ENCODE results near the gene OR6S1.
"Not testable (repeated sequence)": the region's sequence is repeated elsewhere in the genome, so short reads cannot be mapped to it uniquely, and the experiment has no call there.

OR6S1 gene

GRCh38 chr14:20611277-20611676 lies 30.2 kb downstream of the OR6S1 start:
- FAIRE-seq (no peak), DNase-seq (ENCODE audit: low spot score) (no peak)

DNA sequence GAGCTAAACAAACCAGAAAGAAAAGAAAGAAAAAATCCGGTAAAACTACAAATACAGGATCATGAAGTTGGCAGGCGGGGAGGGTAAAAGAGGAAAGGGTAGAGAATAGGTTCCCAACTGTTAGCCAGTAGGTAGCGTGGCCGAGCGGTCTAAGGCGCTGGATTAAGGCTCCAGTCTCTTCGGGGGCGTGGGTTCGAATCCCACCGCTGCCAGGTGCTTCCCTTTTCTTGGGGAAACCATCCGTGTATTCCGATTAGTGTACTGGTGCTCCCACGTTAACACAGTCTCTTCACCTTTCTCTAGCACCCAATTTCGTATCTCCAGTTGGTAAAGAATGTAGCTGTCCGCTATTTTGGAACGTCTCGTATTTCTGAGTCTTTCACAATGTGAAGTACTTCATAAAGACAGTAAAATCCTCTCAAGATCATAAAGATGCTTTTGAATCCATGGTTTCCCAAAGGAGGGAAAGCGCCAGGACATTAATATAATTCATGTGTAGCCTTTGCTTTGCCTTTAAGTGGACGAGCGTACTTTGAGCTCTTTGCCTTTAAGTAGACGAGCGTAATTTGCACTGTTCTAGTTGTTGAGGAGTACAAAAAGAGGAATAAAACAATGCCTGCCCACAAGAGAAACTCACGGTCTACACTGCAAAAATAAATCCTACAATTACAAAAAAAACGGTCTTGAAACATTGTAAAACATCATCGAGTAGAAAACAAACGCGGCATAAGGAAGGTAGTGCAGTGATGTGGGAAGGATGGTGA lies 31.3 kb downstream of the OR6S1 start:
- no peak for FAIRE-seq

GRCh38 chr14:20609215-20610001 lies 32.1 kb downstream of the OR6S1 start:
- FAIRE-seq (no peak), DNase-seq (ENCODE audit: low spot score) (peak; percentile 82)

More for the DNA sequence above, 31.3 kb downstream of the OR6S1 start:
- DNase-seq (ENCODE audit: low spot score), result peak; percentile 79

DNA sequence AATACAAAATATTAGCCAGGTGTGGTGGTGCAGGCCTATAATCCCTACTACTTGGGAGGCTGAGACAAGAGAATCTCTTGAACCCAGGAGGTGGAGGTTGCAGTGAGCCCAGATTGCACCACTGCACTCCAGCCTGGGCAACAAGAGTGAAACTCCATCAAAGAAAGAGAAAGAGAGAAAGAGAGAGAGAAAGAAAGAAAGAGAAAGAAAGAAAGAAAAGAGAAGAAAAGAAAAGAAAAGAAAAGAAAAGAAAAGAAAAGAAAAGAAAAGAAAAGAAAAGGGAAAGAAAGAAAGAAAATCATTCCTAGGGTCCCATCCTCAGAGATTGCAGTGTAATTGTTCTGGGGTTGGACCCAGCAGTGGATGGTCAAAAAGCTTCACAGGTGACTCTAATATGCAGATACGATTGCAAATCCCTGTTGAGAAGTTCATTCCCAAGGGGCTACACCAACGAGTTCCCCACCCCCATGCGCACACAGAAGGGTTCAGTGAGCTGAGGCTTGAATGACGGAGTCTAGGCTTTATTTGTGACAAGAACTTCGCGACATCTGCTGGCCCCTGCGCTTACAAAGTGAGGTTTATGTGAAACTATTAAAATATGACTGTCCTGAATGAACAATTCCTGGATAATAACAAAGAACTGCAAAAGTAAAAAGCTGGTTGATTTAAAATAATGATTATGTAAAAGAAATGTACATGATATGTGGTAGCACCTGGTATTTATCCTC lies 32.9 kb downstream of the OR6S1 start:
- DNase-seq (ENCODE audit: low spot score), result no peak
- FAIRE-seq, result no peak

GRCh38 chr14:20607617-20608016 lies 33.9 kb downstream of the OR6S1 start:
- no peak for DNase-seq (ENCODE audit: low spot score)
- no peak for FAIRE-seq

- no peak for FAIRE-seq
Measured at GRCh38 chr14:20606902-20607242, 34.6 kb downstream of the OR6S1 start.

GRCh38 chr14:20606190-20606901 lies 35.1 kb downstream of the OR6S1 start:
- no peak for FAIRE-seq
- no peak for DNase-seq (ENCODE audit: low spot score)

More at GRCh38 chr14:20606902-20607242, 34.6 kb downstream of the OR6S1 start:
- DNase-seq (ENCODE audit: low spot score), result no peak

DNA sequence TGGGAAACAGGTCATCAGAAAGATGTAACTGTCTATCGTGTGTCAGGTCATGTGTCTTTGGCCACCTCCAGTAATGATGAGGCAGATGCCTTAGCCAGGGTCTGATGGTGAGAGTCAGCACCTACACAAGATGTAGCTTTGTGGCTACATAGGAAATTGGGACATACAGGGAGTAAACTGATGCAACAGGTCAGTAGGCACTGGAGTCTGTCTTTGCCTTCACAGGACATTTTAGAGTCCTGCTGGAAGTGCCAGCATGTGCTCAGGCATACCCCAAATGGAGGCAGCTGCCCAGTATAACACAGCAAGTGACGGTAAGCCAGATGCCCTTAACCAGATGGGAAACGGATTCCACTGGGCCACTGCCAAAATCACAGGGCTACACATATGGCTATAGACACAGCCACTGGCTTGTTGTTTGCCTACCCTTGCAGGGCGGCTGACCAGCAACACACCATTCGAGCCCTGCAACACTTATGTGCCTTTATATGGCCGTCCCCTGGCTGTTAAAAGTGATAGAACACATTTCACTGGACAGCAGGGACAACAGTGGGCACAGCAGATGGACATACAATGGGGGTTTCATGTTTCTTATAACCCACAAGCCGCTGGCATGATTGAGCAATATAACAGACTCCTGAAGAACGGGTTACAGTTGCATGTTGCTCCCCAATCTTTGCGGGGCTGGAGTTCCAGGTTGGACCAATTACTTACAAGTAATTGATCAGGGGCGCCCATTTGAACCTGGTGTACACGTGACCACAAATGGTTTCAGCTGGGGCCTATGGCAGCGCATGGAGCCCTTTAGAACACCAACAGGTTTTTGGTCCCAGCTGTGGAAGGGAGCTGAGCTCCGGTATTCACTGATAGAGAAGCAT lies 37.4 kb downstream of the OR6S1 start:
- FAIRE-seq (no peak), DNase-seq (ENCODE audit: low spot score) (no peak)

- FAIRE-seq, result no peak
- no peak for DNase-seq (ENCODE audit: low spot score)
Measured at GRCh38 chr14:20602583-20602982, 38.9 kb downstream of the OR6S1 start.

- FAIRE-seq (no peak), DNase-seq (ENCODE audit: low spot score) (no peak)
Measured at GRCh38 chr14:20601522-20601921, 40.0 kb downstream of the OR6S1 start.

GRCh38 chr14:20597108-20597507 lies 44.4 kb downstream of the OR6S1 start:
- FAIRE-seq (no peak), DNase-seq (ENCODE audit: low spot score) (no peak)

DNA sequence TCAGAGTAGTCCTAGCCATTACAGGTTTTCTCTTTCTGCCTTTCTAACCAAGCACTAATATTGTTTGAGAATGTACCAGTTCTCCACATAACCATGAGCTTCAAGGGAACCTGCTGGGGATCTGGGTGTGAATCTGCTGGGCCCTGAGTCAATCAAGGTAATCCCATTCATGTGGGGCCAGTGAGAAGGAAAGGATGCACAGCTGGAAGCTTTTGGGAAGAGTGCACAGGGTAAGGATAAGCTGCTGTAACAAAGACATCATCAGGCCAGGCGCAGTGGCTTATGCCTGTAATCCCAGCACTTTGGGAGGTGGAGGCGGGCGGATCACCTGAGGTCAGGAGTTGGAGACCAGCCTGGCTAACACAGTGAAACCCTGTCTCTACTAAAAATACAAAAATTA lies 45.8 kb downstream of the OR6S1 start:
- FAIRE-seq; DNase-seq (ENCODE audit: low spot score): not testable (repeated sequence)

- FAIRE-seq (no peak), DNase-seq (ENCODE audit: low spot score) (no peak)
Measured at GRCh38 chr14:20592574-20592973, 48.9 kb downstream of the OR6S1 start.

- DNase-seq (ENCODE audit: low spot score) (no peak), FAIRE-seq (no peak)
Measured at GRCh38 chr14:20591235-20591634, 50.3 kb downstream of the OR6S1 start, which contains the start of gene RNASE12. Gene RNASE12 (minus strand): TSS chr14:20591376. CDS start chr14:20590723, 653 bp downstream.

Data from RCC 7860 (cell line).